DOHH2 (cell line): ENCODE measurements around the gene SERINC3.
"Not testable (repeated sequence)": the region's sequence is repeated elsewhere in the genome, so short reads cannot be mapped to it uniquely, and the experiment has no call there.

Experiments used
- H3F3A ChIP-seq: fragments of 200-600 bp; sonication (generic), shearing (Covaris generic); 2 replicates; pipeline ENCODE4 v1.6.0; 2016; ENCODE audit warnings: antibody characterized with exemption, mild to moderate bottlenecking; ENCODE audit not compliant: control insufficient read depth, insufficient read depth
- H3K27ac ChIP-seq: fragments of 200-600 bp; sonication (generic); 2 replicates; pipeline ENCODE4 v1.5.1; 2014; ENCODE audit warnings: low read depth, mild to moderate bottlenecking, low read length, moderate library complexity
- H3K27me3 ChIP-seq: fragments of 200-600 bp; sonication (generic); 2 replicates; pipeline ENCODE4 v1.6.1; 2014; ENCODE audit warnings: mild to moderate bottlenecking, low read length, mixed read lengths; ENCODE audit not compliant: control insufficient read depth
- H3K36me3 ChIP-seq: fragments of 200-600 bp; sonication (generic); 2 replicates; pipeline ENCODE4 v1.6.1; 2014; ENCODE audit warnings: mild to moderate bottlenecking, low read length, moderate library complexity, mixed read lengths; ENCODE audit not compliant: control insufficient read depth
- H3K4me1 ChIP-seq: fragments of 200-600 bp; sonication (generic); 2 replicates; pipeline ENCODE4 v1.6.1; 2014; ENCODE audit warnings: mild to moderate bottlenecking, low read length, mixed read lengths; ENCODE audit not compliant: control insufficient read depth
- H3K4me2 ChIP-seq: fragments of 200-600 bp; sonication (generic); 2 replicates; pipeline ENCODE4 v1.6.0; 2014; ENCODE audit warnings: mild to moderate bottlenecking, low read length, moderate library complexity
- H3K4me3 ChIP-seq: fragments of 200-600 bp; sonication (generic); 2 replicates; pipeline ENCODE4 v1.5.1; 2014; ENCODE audit warnings: mild to moderate bottlenecking, low read length, mixed read lengths
- H3K79me2 ChIP-seq: fragments of 200-600 bp; sonication (generic); 2 replicates; pipeline ENCODE4 v1.6.1; 2014; ENCODE audit warnings: mild to moderate bottlenecking, low read length, mixed read lengths; ENCODE audit not compliant: control insufficient read depth
- H3K9me2 ChIP-seq: fragments of 200-600 bp; sonication (generic); replicated peaks from 2 replicates; pipeline ENCODE4 v1.6.1; 2014; ENCODE audit warnings: mild to moderate bottlenecking, low read length, mixed read lengths; ENCODE audit not compliant: control insufficient read depth
- H3K9me3 ChIP-seq: fragments of 200-600 bp; sonication (generic); 2 replicates; pipeline ENCODE4 v1.6.1; 2014; ENCODE audit warnings: antibody characterized with exemption, low read length, mixed read lengths; ENCODE audit not compliant: control insufficient read depth, insufficient read depth
- H4K20me1 ChIP-seq: fragments of 200-600 bp; sonication (generic); 2 replicates; pipeline ENCODE4 v1.6.0; 2014; ENCODE audit warnings: low read depth, mild to moderate bottlenecking, antibody characterized with exemption, low read length, moderate library complexity; ENCODE audit not compliant: control insufficient read depth, insufficient read depth
- CTCF ChIP-seq: fragments of 200-600 bp; sonication (generic); IDR thresholded peaks from one replicate; pipeline ENCODE4 v1.5.1; 2014; ENCODE audit warnings: antibody characterized with exemption, mild to moderate bottlenecking, low read depth, low read length; ENCODE audit not compliant: poor library complexity, severe bottlenecking
- EZH2phosphoT487 ChIP-seq: fragments of 200-600 bp; sonication (generic); IDR thresholded peaks from 2 replicates; pipeline ENCODE4 v1.6.1; 2017; ENCODE audit warnings: borderline replicate concordance, mild to moderate bottlenecking, antibody characterized with exemption, low read length, moderate library complexity, mixed read lengths

SERINC3 gene

GRCh38 chr20:44475694-44476560 is 45.9 kb downstream of the SERINC3 start, which contains the start of gene TTPAL:
Gene TTPAL (plus strand): TSS chr20:44475874. CDS start chr20:44480000, 4,126 bp downstream.
- peak within 1 kb of the TSS; percentile 94 for H3K4me3 ChIP-seq
- peak within 1 kb of the TSS; percentile 83 for H3K4me2 ChIP-seq
- peaks cover 21% of the 10 kb centered on the region for H3K79me2 ChIP-seq
- H3K9me3 ChIP-seq: no peaks in the 10 kb centered on the region
- H3K27me3 ChIP-seq: peaks cover 4% of the 10 kb centered on the region
- peak; percentile 35 for TF ChIP-seq CTCF
- TF ChIP-seq EZH2phosphoT487: no peak
- H3K36me3 ChIP-seq: peaks cover 14% of the 10 kb centered on the region
- H3K4me1 ChIP-seq: peaks cover 29% of the 10 kb centered on the region
- peaks cover 13% of the 10 kb centered on the region for H3F3A ChIP-seq
- no peaks in the 10 kb centered on the region for H3K9me2 ChIP-seq
- no peaks in the 10 kb centered on the region for H4K20me1 ChIP-seq
- peak within 1 kb of the TSS; percentile 57 for H3K27ac ChIP-seq

GRCh38 chr20:44475372-44475693 is 46.5 kb downstream of the SERINC3 start:
- Histone ChIP-seq H3K4me3 (peak overlapping the region; percentile 94), H3K36me3 (peaks cover 9% of the 10 kb centered on the region), H3F3A (peaks cover 13% of the 10 kb centered on the region), H3K4me2 (peak overlapping the region; percentile 83), H3K27ac (no peak overlapping the region), H3K79me2 (peaks cover 21% of the 10 kb centered on the region), H3K9me3 (no peaks in the 10 kb centered on the region), H3K4me1 (peaks cover 29% of the 10 kb centered on the region), H3K27me3 (peaks cover 9% of the 10 kb centered on the region), H3K9me2 (no peaks in the 10 kb centered on the region), H4K20me1 (no peaks in the 10 kb centered on the region)
- TF ChIP-seq CTCF: no peak
- TF ChIP-seq EZH2phosphoT487: no peak

DNA sequence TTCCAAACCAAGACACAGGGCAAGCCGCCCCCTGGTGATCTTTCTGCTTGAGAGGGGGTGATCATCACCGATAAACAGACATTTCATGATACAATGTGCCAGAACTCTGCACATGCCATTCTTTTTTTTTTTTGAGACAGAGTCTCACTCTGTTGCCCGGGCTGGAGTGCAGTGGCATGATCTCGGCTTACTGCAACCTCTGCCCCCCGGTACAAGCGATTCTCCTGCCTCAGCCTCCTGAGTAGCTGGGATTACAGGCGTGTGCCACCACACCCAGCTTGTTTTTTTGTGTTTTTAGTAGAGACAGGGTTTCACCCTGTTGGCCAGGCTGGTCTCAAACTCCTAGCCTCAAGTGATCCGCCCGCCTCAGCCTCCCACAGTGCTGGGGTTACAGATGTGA is 49.6 kb downstream of the SERINC3 start:
- H3K4me2 ChIP-seq, H4K20me1 ChIP-seq, H3K4me3 ChIP-seq, H3F3A ChIP-seq, H3K9me3 ChIP-seq, H3K9me2 ChIP-seq, H3K36me3 ChIP-seq, H3K27ac ChIP-seq: not testable (repeated sequence)
- H3K27me3 ChIP-seq: peaks cover 23% of the 10 kb centered on the region
- peaks cover 15% of the 10 kb centered on the region for H3K79me2 ChIP-seq
- peaks cover 17% of the 10 kb centered on the region for H3K4me1 ChIP-seq

GRCh38 chr20:44471481-44471882 is 50.4 kb downstream of the SERINC3 start:
- H3K4me1 ChIP-seq: peaks cover 9% of the 10 kb centered on the region

More at GRCh38 chr20:44471481-44471882, 50.4 kb downstream of the SERINC3 start:
- no peaks in the 10 kb centered on the region for H3K9me3 ChIP-seq
- H3K4me2 ChIP-seq: no peak overlapping the region
- no peaks in the 10 kb centered on the region for H4K20me1 ChIP-seq
- H3K79me2 ChIP-seq: peaks cover 7% of the 10 kb centered on the region
- H3K9me2 ChIP-seq: no peaks in the 10 kb centered on the region
- H3K4me3 ChIP-seq: no peak overlapping the region
- H3F3A ChIP-seq: peaks cover 7% of the 10 kb centered on the region; the same call in 1 of the 2 replicates
- H3K36me3 ChIP-seq: no peaks in the 10 kb centered on the region; the same call in 1 of the 2 replicates
- no peak overlapping the region for H3K27ac ChIP-seq
- H3K27me3 ChIP-seq: peaks cover 27% of the 10 kb centered on the region
- no peak for TF ChIP-seq CTCF
- TF ChIP-seq EZH2phosphoT487: no peak
